COLO829 (cell line): ENCODE data around the gene C16orf82.
"Not testable (repeated sequence)": the region's sequence is repeated elsewhere in the genome, so short reads cannot be mapped to it uniquely, and the experiment has no call there.

ENCODE experiments used
- DNase-seq: peaks from one replicate; pipeline ENCODE4 v3.0.0; 2012; ENCODE audit warnings: low spot score

The C16orf82 gene

GRCh38 chr16:27066668-27067537 lies at the start of gene C16orf82:
Gene C16orf82, plus strand, starts transcription at chr16:27066927.
- DNase-seq = no peak

- no peak for DNase-seq
Measured at GRCh38 chr16:27020031-27020430, 46.7 kb upstream of the C16orf82 start.

- no peak for DNase-seq
Measured at GRCh38 chr16:27024010-27024409, 42.7 kb upstream of the C16orf82 start.

- DNase-seq = no peak
Measured at GRCh38 chr16:27025581-27025980, 41.1 kb upstream of the C16orf82 start.

GRCh38 chr16:27027971-27028370 lies 38.8 kb upstream of the C16orf82 start:
- no peak for DNase-seq

GRCh38 chr16:27028591-27029110 lies 38.1 kb upstream of the C16orf82 start:
- no peak for DNase-seq

- no peak for DNase-seq
Measured at GRCh38 chr16:27029525-27029924, 37.2 kb upstream of the C16orf82 start.

GRCh38 chr16:27033281-27033979 lies 33.3 kb upstream of the C16orf82 start:
- DNase-seq = no peak

- no peak for DNase-seq
Measured at GRCh38 chr16:27040732-27041131, 26.0 kb upstream of the C16orf82 start.

- DNase-seq = no peak
Measured at GRCh38 chr16:27046958-27047518, 19.7 kb upstream of the C16orf82 start.

- no peak for DNase-seq
Measured at GRCh38 chr16:27048316-27048715, 18.4 kb upstream of the C16orf82 start.

- no peak for DNase-seq
Measured at GRCh38 chr16:27049117-27049516, 17.6 kb upstream of the C16orf82 start.

- no peak for DNase-seq
Measured at GRCh38 chr16:27052007-27052406, 14.7 kb upstream of the C16orf82 start.

- DNase-seq = no peak
Measured at GRCh38 chr16:27053996-27054395, 12.7 kb upstream of the C16orf82 start.

- DNase-seq = no peak
Measured at GRCh38 chr16:27058299-27058698, 8.4 kb upstream of the C16orf82 start.

- no peak for DNase-seq
Measured at GRCh38 chr16:27070776-27071175, 4.0 kb downstream of the C16orf82 start.

GRCh38 chr16:27073733-27074132 lies 7.0 kb downstream of the C16orf82 start:
- no peak for DNase-seq

- no peak for DNase-seq
Measured at GRCh38 chr16:27080895-27081294, 14.2 kb downstream of the C16orf82 start.

- DNase-seq = no peak
Measured at GRCh38 chr16:27083861-27084261, 17.1 kb downstream of the C16orf82 start.

GRCh38 chr16:27084307-27085028 lies 17.7 kb downstream of the C16orf82 start:
- DNase-seq = no peak

- no peak for DNase-seq
Measured at GRCh38 chr16:27085182-27085581, 18.5 kb downstream of the C16orf82 start.

- DNase-seq = not testable (repeated sequence)
Measured at GRCh38 chr16:27086031-27086430, 19.3 kb downstream of the C16orf82 start.
